Neural crest cell (in vitro differentiated cells): ENCODE results near the gene DNM3. TPM values are rescaled to one million over a fixed set of nuclear protein-coding genes. Genes with fewer than 3 reads are reported as not detected.
"Not testable (repeated sequence)": the region's sequence is repeated elsewhere in the genome, so short reads cannot be mapped to it uniquely, and the experiment has no call there.

ENCODE experiments used
- DNase-seq: peaks from one replicate; pipeline ENCODE4 v3.0.0; 2021; ENCODE audit warnings: low read depth, mixed read lengths, low spot score
- H3K27ac Mint-ChIP-seq: one replicate; pipeline ENCODE4 v1.8.0; 2021; ENCODE audit warnings: mild to moderate bottlenecking, mixed read lengths; ENCODE audit not compliant: unreplicated experiment
- H3K27me3 Mint-ChIP-seq: 2 replicates; pipeline ENCODE4 v1.8.0; 2021; ENCODE audit warnings: low read depth, mild to moderate bottlenecking, mixed read lengths
- H3K36me3 Mint-ChIP-seq: 2 replicates; pipeline ENCODE4 v1.8.0; 2021; ENCODE audit warnings: low read depth, mild to moderate bottlenecking, mixed read lengths
- H3K4me1 Mint-ChIP-seq: 2 replicates; pipeline ENCODE4 v1.8.0; 2021; ENCODE audit warnings: mixed read lengths
- H3K4me3 Mint-ChIP-seq: one replicate; pipeline ENCODE4 v1.8.0; 2021; ENCODE audit warnings: mild to moderate bottlenecking, mixed read lengths
- H3K9me3 Mint-ChIP-seq: 2 replicates; pipeline ENCODE4 v1.8.0; 2021; ENCODE audit warnings: mixed read lengths
- total RNA-seq: library from RNA; stranded (reverse); gene quantifications from 2 replicates; pipeline ENCODE4 v1.2.1, GENCODE V29; 2021
- TF ChIP-seq, protein P1 (sequence below): fragments of 200-600 bp; sonication (generic); conservative IDR thresholded peaks from 2 replicates; pipeline ENCODE4 v1.5.0; 2021; ENCODE audit warnings: antibody characterized with exemption, mild to moderate bottlenecking

The DNM3 gene
- total RNA-seq, 1 donor from 2014 or later: 3.5 TPM

DNA sequence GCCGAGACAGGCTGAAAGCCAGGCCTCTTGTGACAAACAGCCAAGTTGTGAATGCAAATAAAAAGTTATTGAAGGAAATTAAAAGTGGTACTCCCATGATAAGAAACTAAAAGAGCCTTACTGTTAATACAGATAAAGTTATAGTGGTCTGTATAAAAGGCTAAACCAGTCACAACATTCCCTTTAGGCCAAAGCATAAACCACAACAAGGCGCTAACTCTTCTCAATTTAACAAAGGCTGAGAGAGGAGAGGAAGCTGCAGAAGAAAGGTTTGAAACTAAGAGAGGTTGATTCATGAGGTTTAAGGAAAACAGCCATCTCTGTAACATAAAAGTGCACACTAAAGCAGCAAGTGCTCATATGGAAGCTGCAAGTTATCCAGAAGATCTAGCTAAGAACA is 589.9 kb downstream of the DNM3 start:
- peak overlapping the region; percentile 16 for H3K27ac Mint-ChIP-seq
- H3K4me3 Mint-ChIP-seq: no peak overlapping the region
- no peak for DNase-seq

DNA sequence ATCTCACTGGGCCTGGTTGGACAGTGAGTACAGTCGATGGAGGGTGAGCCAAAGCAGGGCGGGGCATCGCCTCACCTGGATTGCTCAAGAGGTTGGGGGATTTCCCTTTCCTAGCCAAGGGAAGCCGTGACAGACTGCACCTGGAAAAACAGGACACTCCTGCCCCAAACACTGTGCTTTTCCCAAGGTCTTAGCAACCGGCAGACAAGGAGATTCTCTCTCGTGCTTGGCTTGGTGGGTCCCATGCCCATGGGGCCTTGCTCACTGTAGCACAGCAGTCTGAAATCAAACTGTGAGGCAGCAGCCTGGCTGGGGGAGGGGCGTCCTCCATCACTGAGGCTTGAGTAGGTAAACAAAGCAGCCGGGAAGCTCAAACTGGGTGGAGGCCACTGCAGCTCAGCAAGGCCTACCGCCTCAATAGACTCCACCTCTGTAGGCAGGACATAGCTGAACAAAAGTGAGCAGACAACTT is 590.5 kb downstream of the DNM3 start:
- TF ChIP-seq, protein P1, sequence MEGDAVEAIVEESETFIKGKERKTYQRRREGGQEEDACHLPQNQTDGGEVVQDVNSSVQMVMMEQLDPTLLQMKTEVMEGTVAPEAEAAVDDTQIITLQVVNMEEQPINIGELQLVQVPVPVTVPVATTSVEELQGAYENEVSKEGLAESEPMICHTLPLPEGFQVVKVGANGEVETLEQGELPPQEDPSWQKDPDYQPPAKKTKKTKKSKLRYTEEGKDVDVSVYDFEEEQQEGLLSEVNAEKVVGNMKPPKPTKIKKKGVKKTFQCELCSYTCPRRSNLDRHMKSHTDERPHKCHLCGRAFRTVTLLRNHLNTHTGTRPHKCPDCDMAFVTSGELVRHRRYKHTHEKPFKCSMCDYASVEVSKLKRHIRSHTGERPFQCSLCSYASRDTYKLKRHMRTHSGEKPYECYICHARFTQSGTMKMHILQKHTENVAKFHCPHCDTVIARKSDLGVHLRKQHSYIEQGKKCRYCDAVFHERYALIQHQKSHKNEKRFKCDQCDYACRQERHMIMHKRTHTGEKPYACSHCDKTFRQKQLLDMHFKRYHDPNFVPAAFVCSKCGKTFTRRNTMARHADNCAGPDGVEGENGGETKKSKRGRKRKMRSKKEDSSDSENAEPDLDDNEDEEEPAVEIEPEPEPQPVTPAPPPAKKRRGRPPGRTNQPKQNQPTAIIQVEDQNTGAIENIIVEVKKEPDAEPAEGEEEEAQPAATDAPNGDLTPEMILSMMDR: no peak
- H3K27ac Mint-ChIP-seq: no peak overlapping the region
- H3K4me1 Mint-ChIP-seq: peaks cover 5% of the 10 kb centered on the region
- no peak for DNase-seq
- H3K4me3 Mint-ChIP-seq: no peak overlapping the region
- peaks cover 20% of the 10 kb centered on the region for H3K36me3 Mint-ChIP-seq
- peaks cover 6% of the 10 kb centered on the region for H3K9me3 Mint-ChIP-seq
- no peaks in the 10 kb centered on the region for H3K27me3 Mint-ChIP-seq

More for the DNA sequence above, 589.9 kb downstream of the DNM3 start:
- Mint-ChIP-seq H3K36me3 (peaks cover 20% of the 10 kb centered on the region), H3K9me3 (peaks cover 6% of the 10 kb centered on the region), H3K4me1 (peaks cover 5% of the 10 kb centered on the region), H3K27me3 (no peaks in the 10 kb centered on the region)
- TF ChIP-seq, protein P1: no peak

DNA sequence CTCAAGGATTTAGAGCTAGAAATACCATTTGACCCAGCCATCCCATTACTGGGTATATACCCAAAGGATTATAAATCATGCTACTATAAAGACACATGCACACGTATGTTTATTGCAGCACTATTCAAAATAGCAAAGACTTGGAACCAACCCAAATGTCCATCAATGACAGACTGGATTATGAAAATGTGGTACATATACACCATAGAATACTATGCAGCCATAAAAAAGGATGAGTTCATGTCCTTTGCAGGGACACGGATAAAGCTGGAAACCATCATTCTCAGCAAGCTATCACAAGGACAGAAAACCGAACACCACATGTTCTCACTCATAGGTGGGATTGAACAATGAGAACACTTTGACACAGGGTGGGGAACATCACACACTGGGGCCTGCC is 595.9 kb downstream of the DNM3 start:
- peaks cover 42% of the 10 kb centered on the region for H3K36me3 Mint-ChIP-seq
- H3K4me3 Mint-ChIP-seq, H3K9me3 Mint-ChIP-seq, H3K27me3 Mint-ChIP-seq, H3K4me1 Mint-ChIP-seq, DNase-seq, H3K27ac Mint-ChIP-seq: not testable (repeated sequence)

DNA sequence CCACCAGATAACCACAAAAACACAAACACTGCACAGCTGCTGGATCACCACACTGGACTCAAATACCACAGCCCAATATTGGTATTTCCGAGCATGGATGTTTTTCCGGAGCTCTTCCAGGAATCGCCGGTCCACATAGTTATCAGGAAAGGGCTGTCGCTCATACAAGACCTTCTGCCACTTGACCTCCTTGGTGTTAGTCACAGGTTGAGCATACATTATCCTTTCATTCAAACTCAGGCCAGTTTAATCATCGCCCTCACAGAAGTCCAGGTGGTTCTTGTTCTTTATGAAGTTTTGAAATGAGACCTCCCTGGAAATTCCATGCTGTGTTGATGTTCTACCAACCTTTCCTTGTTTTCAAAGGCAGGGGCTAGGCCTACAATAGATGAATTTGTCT is 601.1 kb downstream of the DNM3 start:
- Mint-ChIP-seq H3K4me3 (peak overlapping the region; percentile 95), H3K27ac (peak overlapping the region; percentile 28), H3K4me1 (peaks cover 25% of the 10 kb centered on the region), H3K27me3 (no peaks in the 10 kb centered on the region), H3K36me3 (peaks cover 23% of the 10 kb centered on the region), H3K9me3 (no peaks in the 10 kb centered on the region)
- TF ChIP-seq, protein P1: no peak
- DNase-seq: no peak

DNA sequence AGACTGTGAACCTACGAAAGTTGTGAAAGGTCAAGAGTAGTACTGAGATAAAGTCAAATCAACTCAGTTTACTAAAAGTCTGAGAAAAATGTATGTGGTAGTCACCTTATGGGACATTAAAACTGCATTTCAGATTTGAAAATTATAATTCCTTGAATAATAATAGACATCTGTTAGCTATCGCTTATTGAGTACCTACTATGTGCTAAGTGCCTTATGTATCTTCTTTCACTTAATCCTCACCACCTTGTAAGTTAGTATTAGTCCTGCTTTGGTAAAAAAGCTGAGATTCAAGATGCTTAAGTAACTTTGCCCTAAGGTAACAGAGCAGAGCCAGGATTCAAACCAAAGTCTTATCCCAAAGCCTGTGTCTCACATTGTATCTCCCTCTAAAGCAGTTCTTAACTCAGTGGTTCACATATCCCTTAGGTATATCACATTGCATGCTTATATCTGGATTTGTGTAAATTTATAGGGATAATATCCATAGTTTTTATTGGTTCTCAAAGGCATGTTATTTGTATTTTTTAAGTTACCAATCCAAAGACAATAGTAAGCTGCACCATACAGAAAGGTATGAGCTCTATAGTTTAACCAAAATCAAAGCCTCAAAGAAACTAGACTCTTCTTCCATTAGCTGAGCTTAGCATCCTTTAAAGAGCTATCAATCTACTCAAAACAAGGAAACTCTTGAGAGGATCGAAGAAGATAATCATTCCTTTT is 601.7 kb downstream of the DNM3 start:
- H3K36me3 Mint-ChIP-seq: peaks cover 23% of the 10 kb centered on the region
- no peak for DNase-seq
- H3K9me3 Mint-ChIP-seq: no peaks in the 10 kb centered on the region
- TF ChIP-seq, protein P1: no peak
- peak overlapping the region; percentile 95 for H3K4me3 Mint-ChIP-seq
- peak overlapping the region; percentile 93 for H3K27ac Mint-ChIP-seq
- no peaks in the 10 kb centered on the region for H3K27me3 Mint-ChIP-seq
- H3K4me1 Mint-ChIP-seq: peaks cover 25% of the 10 kb centered on the region
